RKO (cell line): ENCODE data around the gene TESK2.
"Not testable (repeated sequence)": the region's sequence is repeated elsewhere in the genome, so short reads cannot be mapped to it uniquely, and the experiment has no call there.

Experiments used
- DNase-seq: peaks from one replicate; pipeline ENCODE4 v3.0.0-alpha.2; 2016; ENCODE audit warnings: low spot score

The TESK2 gene

DNA sequence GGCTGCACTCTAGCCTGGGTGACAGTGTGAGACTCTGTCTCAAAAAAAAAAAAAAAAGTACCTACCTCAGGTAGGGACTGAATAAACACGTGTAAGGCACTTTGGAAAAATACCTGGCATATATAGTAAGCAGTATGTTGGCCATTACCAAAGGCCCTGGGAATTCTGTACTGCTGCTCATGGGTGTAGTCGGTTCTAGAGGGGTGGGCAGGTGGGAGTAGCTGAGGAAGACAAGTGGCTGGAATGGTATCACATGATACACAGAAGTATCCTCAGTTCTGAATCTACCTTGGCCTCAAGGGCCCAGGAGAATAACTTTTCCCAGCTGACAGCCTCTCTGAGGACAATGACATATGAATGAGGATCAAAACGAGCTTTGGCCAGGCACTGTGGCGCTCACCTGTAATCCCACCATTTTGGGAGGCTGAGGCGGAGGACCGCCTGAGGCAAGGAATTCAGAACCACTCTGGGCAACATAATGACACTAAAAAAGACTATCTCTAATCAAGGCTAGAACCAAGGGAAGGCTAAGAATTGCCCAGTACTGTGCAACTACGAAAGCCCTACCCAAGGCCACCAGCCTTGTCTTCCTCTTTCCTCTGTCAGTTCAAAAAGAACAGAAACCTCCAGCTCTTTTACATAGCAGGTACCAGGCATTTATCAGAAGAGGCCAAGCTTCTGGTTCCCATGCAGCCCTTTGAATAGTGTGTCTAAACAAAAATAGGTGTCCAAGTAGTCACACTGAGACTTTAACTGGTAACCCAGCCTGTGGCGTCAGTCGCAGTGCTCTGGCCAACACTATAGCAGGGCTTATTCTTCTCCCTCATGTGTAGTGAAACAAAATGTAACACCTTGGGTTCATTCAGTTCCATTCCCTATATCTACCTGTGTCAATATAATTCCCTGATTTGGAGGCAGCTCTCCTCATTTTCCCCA, 19.3 kb upstream of the TESK2 start:
- DNase-seq, result no peak

DNA sequence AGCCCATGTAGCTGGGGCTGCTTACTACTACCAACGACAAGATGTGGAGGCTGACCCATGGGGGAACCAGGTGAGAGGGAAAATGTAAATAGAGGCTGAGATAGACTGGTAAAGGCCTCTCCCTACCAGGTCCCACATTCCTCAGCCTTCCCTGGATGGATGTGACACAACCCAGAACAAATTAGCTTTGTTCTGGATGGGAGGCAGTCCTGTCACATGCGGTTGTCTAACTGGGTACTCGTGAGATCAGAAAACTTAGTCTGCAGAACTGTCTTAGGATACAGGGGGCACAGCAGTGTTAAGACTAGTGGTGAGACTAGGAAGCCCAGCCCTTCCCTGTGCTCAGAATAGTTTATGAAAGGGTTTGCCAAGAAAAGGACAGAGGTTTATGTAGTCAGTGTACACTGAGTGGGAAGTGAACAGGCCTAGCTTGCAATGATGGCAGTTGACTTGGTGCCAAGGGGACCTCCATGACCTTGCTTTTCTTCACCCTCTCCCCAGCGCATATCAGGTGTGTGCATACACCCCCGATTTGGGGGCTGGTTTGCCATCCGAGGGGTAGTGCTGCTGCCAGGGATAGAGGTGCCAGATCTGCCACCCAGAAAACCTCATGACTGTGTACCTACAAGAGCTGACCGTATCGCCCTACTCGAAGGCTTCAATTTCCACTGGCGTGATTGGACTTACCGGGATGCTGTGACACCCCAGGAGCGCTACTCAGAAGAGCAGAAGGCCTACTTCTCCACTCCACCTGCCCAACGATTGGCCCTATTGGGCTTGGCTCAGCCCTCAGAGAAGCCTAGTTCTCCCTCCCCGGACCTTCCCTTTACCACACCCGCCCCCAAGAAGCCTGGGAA, 17.6 kb upstream of the TESK2 start:
- peak; percentile 32 for DNase-seq

DNA sequence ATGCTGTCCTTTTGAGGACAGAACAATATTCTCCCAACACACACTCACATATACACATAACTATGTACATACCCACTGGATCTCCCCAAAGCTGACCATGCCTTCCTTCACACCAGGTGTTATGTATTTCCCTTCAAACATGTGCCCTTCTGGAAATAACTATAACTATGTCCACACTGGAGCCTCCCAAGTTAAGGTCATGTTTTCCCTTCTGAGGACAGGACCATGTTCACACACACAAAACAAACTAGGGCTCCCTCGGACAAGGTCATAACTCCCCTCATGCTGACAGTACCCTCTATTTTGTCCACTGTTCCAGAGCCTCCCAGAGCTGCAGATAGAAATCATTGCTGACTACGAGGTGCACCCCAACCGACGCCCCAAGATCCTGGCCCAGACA, 16.9 kb upstream of the TESK2 start:
- DNase-seq, result no peak

DNA sequence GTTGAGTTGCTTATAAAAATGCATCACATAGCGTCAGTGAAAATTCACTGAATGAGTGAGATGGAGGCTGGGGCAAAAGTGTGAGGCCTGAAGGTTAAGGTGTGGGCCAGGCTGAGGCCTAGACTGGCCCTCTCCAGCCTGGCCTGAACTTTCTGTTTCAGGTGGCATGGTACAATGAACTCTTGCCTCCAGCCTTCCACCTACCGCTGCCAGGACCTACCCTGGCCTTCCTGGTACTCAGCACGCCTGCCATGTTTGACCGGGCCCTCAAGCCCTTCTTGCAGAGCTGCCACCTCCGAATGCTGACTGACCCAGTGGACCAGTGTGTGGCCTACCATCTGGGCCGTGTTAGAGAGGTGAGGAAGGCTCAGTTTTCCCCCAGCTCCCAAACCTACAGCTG, 16.2 kb upstream of the TESK2 start:
- DNase-seq, result no peak

DNA sequence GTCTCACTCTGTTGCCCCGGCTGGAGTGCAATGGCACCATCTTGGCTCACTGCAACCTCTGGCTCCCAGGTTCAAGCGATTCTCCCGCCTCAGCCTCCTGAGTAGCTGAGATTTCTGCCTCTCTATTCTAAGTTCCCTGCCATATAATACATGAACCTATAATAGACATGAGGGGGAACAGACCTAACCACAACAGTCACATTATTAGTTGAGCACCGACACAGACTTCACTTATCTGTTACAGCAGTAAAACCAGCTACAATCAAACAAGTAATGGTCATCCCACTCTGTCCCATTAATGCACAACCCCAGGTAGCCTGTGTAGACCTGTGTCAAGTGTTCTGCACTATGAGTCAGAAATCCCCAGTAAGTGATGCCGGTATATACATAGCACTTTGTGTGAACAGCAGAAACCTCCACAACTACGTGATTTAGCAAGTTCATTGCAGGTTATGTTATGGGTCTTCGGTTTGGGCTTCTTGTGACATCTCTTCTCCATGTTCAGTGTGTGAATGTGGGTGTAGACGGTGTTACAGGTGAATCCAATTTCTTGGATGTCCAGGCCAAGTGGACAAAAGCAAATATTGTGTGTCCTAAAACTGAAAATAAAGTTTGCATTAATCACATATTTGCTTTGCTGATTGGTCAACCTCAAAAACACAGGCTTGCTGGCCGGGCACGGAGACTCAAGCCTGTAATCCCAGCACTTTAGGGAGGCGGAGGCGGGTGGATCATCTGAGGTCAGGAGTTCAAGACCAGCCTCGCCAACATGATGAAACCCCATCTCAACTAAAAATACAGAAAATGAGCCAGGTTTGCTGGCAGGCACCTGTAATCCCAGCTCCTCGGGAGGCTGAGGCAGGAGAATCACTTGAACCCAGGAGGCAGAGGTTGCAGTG, 12.7 kb upstream of the TESK2 start:
- no peak for DNase-seq

DNA sequence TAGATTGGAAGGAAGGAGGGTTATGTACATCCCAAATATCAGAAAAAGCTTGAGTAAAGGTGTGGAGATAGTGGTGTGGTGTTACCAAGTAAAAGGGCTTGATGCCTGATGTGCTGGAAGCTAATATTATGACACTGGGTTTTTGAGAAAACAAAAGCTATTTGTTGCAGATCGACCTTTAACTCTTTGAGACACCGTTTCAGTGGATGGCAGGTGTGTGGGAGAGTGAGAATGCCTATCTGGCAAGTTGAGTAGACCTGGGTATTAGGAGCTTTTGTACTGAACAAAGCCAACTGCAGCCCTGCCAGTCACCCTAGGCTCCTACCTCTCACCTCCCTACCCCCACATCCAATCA, 10.5 kb upstream of the TESK2 start:
- no peak for DNase-seq

DNA sequence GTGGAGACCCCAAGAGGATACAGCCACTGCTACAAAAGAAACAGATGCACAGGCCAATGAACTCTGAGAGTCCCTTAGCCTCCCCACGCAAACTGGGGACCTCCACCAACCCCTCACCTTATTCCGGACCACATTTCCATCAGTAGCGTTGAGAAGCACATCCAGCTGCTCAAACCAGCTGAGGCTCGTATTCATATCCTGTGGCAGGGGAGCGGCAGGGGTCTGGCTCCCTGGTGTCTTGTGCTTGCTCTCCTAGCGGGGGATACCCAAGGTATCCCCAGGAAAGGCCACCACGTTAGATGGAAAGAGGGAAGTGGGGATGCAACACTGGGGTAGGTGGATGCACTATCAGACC, 8.4 kb upstream of the TESK2 start:
- DNase-seq, result no peak

DNA sequence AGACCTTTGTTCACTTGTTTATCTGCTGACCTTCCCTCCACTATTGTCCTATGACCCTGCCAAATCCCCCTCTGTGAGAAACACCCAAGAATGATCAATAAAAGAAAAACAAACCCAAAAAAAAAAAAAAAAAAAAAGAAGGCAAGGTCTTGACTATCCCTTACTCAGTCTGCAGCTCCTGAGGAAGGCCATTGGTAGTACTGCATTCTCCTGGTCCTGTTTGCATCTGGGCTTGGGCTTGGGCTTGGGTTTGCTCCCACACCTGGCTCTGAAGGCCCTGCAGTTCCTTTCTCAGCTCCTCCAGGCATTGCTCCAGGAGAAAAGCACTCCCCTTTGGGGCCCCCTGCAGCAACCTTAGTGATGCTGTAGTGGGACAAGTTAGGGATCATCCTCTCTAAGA, 7.3 kb upstream of the TESK2 start:
- no peak for DNase-seq

DNA sequence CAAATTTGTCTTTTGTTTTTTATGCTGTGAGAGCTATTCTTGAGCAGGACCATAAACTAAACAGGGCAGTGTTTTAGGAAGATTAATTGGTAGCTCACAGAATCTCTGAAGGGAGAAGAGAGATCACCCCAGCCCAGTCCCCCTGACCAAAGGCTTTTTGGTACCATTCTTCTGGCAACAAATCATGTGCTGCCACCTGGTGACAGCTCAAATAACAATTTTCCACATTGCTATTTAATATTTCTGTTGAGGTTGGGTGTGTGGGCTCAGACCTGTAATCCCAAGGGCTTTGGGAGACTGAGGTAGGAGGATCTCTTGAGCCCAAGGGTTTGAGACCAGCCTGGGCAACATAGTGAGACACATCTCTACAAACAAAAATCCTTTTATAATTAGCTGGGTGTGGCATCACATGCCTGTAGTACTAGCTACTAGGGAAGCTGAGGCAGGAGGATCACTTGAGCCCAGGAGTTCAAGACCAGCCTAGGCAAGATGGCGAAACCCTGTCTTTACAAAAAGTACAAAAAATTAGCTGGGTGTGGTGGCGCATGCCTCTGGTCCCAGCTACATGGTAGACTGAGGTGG, 2.2 kb upstream of the TESK2 start:
- DNase-seq, result peak; percentile 64

DNA sequence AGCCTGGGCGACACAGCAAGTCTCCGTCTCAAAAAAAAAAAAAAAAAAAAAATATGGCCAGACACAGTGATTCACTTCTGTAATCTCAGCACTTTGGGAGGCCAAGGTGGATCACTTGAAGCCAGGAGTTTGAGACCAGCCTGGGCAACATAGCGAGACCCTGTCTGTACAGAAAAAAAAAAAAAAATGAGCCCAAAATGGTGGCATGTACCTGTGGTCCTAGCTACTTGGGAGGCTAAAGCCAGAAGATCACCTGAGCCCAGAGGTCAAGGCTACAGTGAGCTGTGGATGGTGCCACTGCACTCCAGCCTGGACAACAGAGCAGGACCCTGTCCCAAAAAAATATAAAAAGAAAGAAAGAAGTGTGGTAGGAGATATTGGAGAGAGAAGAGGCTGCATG, 1.7 kb upstream of the TESK2 start:
- DNase-seq, result no peak

DNA sequence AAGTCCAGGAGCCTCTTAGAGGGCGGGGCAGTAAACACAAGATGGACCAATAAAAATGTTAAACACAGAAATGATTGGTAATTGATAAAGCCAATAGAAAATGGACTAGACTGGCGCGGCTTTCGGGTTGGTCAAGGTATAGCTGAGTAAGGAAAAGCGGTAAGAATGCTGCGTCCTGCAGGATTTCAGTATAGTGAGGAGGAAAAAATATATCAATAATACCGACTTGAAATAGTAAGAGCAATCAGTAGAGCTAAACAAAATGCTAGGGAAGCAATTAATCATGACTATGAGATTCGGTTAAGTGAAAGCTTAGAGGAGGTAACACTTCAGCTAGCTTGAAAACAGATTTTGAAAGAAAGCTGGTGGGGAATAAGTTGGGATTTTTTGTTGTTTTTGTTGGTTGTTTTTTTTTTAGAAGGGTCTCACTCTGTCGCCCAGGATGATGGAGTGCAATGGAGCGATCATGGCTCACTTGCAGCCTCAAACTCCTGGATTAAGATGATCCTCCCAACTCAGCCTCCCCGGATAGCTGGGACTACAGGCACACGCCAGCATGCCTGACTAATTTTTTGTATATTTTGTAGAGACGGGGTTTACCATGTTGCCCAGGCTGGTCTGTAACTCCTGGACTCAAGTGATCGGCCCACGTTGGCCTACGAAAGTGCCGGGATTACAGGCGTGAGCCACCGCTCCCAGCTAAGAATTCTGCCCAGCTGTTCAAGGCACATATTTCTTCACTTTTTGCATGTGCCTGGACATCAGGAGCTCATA, 711 bp upstream of the TESK2 start:
- no peak for DNase-seq

DNA sequence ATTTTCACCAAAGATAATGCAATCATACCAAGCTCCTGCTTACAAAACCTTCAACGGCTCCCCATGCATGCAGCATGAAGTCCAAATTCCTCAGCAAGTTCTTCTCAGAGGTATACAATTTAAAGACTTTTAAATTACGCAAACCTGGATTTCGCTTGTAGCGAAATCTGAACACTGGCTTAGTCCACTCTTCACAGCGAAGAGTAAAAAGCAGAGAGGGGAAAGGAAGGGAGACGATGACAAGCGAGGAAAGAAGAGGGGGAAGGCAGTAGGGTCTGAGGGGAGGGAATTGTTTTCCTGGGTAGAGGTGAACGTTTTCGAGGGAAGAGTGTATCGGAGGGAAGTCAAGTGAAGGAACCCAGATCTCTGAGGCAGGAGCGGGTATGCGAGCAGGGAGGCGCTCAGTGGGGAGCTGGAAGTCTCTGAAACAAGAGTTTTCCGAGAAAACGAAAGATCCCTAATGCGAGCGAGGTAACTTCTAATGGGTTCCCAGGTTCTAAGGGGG, 790 bp downstream of the TESK2 start:
- DNase-seq, result no peak

DNA sequence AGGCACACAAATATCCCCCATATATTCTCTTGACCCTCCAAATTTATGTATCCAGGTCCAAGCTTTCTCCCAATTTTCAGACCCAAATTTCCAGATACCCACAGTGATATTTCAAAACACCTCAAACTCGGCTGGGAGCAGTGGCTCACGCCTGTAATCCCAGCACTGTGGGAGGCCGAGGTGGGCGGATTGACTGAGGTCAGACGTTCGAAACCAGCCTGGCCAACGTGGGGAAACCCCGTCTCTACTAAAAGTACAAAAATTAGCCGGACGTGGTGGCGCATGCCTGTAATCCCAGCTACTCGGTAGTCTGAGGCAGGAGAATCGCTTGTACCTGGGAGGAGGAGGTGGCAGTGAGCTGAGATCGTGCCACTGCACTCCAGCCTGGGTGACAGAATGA, 1.6 kb downstream of the TESK2 start:
- not testable (repeated sequence) for DNase-seq

DNA sequence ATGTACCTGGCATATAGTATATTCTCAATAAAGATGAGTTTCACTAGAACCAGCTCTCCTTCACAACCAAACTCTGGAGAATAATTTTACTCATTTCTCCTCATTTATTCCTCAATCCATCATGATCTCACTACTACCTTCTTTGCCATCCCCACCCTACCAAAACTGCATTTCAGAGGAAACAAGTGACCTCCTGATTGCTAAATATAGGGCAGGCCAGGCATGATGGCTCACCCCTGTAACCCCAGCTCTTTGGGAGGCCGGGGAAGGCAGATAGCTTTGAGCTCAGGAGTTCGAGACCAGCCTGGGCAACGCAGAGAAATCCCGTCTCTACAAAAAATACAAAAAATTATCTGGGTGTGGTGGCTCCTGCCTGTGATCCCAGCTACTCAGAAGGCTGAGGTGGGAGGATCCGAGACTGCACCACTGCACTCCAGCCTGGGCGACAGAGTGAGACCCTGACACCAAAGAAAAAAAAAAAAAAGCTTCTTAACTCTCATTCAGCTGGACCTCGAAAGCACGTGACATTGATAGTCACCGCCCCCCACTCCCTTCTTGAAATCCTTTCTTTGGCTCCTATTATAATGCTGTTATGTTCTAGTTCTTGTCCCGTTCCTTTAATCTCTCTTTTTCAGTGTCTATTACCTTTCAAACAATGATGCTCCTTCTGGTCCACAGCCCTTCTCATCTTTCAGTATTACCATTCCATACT, 2.1 kb downstream of the TESK2 start:
- no peak for DNase-seq

DNA sequence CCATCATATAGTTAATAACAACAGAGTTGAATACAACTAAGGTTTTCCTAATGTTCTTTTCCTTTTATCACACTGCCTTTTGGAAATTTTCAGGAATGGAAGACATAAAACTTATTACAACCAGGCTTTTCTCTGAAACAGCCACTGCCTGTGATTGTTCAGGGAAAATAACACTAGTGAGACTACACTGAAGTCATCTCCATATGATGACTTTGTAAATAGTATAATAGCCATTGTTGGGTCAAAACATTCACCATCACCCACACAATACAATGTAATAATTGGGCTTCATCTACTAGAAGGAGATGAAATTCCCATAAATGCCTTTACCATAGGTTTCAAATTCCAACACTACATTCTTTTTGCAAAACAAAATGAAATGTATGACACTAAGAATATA, 5.0 kb downstream of the TESK2 start:
- DNase-seq, result no peak

DNA sequence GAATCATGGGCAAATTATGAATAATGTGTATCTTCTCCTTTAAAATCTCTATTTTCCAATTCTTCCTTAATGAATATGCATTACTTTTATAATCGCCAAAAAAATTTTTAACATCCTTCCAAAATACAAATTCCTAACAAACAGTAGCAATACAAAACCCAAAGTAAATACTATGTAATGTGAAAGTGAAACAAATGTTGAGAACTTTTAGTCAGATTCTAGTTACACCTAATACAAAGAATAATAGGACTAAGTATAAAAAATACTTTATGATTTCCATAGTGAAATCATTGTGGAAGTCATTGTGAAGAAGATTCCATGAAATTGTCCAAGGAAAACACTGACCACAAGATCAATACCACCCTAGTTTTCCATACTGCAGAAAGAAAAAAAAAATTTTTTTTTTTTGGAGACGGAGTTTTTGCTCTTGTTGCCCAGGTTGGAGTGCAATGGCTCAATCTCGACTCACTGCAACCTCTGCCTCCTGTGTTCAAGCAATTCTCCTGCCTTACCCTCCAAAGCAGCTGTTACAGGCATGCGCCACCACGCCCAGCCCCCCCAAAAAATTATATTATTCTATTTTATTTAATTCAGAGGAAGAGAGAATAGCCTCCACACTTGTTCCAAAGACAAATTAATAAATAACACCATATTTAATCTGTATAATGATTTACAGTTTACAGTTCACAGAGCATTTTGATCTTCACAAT, 11.8 kb downstream of the TESK2 start:
- no peak for DNase-seq

DNA sequence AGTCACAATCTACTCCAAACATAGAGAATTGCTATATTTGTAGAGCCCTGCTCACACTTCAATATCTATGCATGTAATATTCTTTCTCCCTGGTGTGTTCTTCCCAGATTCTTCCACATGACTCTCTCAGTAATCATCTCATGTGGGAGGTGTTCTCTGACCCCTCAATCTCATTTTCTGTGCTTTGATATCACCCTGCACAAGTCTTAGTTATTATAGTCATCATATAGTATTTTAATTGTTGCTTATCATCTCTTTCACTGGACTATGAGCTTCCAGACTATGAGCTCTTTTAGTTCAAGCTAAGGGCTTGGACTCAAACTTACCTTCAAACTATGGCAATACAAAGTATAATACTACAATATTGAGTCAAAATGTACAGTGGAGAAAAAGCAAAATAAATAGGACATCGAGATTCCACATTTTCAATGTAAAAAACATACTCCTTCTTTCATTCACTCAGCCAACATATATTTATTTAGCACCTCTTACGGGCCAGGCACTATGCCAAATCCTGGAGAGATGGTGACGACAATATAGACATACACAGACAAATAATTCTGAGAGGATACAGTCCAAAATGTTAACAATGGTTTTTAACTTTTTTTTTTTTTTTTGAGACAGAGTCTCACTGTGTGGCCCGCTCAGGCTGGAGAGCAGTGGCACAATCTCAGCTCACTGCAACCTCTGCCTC, 12.7 kb downstream of the TESK2 start:
- no peak for DNase-seq

DNA sequence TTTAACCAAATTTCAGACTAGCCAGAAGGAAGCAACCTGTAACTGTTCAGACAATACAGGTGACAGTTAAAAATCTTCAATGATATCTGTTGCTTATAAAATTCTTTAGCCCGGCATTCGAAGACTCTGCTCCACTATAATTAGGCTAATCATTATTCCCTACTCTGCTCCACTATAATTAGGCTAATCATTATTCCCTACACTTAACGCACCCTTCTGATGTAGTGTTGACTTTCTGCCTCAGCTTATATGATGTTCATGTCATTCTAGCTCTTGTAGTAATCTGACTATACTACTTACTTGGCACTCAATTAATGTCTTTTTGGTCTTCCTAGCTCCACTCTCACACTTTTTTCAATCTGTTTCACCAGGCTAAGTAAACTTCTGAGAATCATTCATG, 13.3 kb downstream of the TESK2 start:
- no peak for DNase-seq

DNA sequence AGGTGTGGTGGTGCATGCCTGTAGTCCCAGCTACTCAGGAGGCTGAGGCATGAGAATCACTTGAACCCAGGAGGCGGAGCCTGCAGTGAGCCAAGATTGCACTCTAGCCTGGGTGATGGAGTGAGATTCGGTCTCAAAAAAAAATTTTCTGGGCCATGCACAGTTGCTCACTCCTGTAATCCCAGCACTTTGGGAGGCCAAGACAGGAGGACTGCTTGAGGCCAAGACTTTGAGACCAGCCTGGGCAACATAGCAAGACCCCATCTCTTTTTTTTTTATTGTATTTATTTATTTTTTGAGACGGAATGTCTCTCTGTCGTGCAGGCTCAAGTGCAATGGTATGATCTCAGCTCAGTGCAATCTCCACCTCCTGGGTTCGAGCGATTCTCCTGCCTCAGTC, 16.8 kb downstream of the TESK2 start:
- not testable (repeated sequence) for DNase-seq
